Measurements from ENCODE around the gene ARHGAP15. TPM values are rescaled to one million over a fixed set of nuclear protein-coding genes. Genes with fewer than 3 reads are reported as not detected.

Gene ARHGAP15
- polyA plus RNA-seq, 1 donor from 2014 or later, result 0.30 TPM

DNA sequence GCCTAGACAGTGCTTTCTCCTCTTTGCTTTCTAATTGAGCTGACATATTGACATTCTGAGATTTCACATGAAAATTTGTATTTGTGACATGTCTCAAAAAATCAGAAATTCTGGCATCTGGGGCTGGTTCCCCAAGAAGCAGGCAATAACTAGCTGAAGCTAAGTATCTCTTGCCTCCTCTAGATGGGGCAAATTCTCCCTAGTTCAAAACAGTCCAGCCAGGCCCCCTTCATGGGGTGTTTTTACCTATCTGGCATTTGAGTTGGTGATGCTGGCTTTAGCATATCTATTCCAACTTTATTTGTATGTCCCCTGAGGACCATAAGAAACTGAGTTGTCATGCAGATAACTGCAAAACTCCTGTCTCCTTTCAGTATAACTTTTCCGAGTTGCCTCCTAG lies 39.9 kb downstream of the ARHGAP15 start:
- no peak overlapping the region for H2AFZ ChIP-seq (ENCODE audit: low read depth, low read length)
- H3K9me2 ChIP-seq (ENCODE audit: insufficient read depth, low read length), result no peaks in the 10 kb centered on the region
- H3K4me3 ChIP-seq (ENCODE audit: low read length), result no peak overlapping the region
- H3K79me2 ChIP-seq (replicated peaks; ENCODE audit: insufficient read depth, low read length), result no peaks in the 10 kb centered on the region
- no peak overlapping the region for H3K4me2 ChIP-seq (ENCODE audit: low read length)
- no peaks in the 10 kb centered on the region for H3K9me3 ChIP-seq (ENCODE audit: low read length)
- H4K20me1 ChIP-seq (ENCODE audit: insufficient read depth), result no peaks in the 10 kb centered on the region
- H3K9ac ChIP-seq (ENCODE audit: low read length), result no peak overlapping the region
- no peaks in the 10 kb centered on the region for H3K36me3 ChIP-seq (ENCODE audit: insufficient read depth, low read length)
- peaks cover 4% of the 10 kb centered on the region for H3K27me3 ChIP-seq (ENCODE audit: insufficient read depth, low read depth, low read length)
- no peak overlapping the region for H3K27ac ChIP-seq (ENCODE audit: low read length)
- no peak for TF ChIP-seq EP300 (conservative IDR thresholded peaks at IDR 0.05; ENCODE audit: poor library complexity, severe bottlenecking)
- TF ChIP-seq EZH2 (IDR thresholded peaks at IDR 0.05; ENCODE audit: borderline replicate concordance, insufficient read depth, low read length, poor library complexity, severe bottlenecking), result no peak
- no peak for TF ChIP-seq POLR2AphosphoS5 (IDR thresholded peaks at IDR 0.05)
- no peak for TF ChIP-seq MXI1 (conservative IDR thresholded peaks at IDR 0.05; ENCODE audit: poor library complexity, severe bottlenecking)
- TF ChIP-seq TAF1 (IDR thresholded peaks at IDR 0.05; ENCODE audit: low read depth), result no peak
- TF ChIP-seq, protein P1, sequence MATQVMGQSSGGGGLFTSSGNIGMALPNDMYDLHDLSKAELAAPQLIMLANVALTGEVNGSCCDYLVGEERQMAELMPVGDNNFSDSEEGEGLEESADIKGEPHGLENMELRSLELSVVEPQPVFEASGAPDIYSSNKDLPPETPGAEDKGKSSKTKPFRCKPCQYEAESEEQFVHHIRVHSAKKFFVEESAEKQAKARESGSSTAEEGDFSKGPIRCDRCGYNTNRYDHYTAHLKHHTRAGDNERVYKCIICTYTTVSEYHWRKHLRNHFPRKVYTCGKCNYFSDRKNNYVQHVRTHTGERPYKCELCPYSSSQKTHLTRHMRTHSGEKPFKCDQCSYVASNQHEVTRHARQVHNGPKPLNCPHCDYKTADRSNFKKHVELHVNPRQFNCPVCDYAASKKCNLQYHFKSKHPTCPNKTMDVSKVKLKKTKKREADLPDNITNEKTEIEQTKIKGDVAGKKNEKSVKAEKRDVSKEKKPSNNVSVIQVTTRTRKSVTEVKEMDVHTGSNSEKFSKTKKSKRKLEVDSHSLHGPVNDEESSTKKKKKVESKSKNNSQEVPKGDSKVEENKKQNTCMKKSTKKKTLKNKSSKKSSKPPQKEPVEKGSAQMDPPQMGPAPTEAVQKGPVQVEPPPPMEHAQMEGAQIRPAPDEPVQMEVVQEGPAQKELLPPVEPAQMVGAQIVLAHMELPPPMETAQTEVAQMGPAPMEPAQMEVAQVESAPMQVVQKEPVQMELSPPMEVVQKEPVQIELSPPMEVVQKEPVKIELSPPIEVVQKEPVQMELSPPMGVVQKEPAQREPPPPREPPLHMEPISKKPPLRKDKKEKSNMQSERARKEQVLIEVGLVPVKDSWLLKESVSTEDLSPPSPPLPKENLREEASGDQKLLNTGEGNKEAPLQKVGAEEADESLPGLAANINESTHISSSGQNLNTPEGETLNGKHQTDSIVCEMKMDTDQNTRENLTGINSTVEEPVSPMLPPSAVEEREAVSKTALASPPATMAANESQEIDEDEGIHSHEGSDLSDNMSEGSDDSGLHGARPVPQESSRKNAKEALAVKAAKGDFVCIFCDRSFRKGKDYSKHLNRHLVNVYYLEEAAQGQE (IDR thresholded peaks at IDR 0.05; ENCODE audit: borderline replicate concordance), result no peak
- H3F3A ChIP-seq (ENCODE audit: insufficient read depth, low read length, poor library complexity, severe bottlenecking), result no peaks in the 10 kb centered on the region

DNA sequence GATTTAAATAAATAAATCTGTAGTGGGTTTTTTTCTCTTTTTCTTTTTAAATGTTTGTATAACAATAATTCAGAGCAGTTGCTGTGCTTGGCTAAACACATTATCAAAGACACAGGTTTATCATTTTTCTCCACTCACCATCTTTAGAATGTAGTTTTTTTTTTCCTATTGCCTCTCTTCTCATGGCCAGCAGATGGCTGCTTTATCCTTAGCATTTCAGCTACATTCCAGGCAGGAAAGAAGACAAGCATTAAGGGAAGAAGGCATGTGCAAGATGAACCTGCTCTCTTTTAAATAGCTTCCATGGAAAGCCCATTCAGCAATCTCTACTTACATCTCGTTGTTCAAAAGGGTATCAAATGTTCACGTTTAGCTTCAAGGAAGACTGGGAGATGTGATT lies 42.6 kb downstream of the ARHGAP15 start:
- H3K4me2 ChIP-seq (ENCODE audit: low read length), result no peak overlapping the region
- H3K36me3 ChIP-seq (ENCODE audit: insufficient read depth, low read length), result no peaks in the 10 kb centered on the region
- no peaks in the 10 kb centered on the region for H3K27me3 ChIP-seq (ENCODE audit: insufficient read depth, low read depth, low read length)
- TF ChIP-seq RAD21 (conservative IDR thresholded peaks at IDR 0.05) (peak; percentile 66), POLR2AphosphoS5 (IDR thresholded peaks at IDR 0.05) (no peak), EP300 (conservative IDR thresholded peaks at IDR 0.05; ENCODE audit: poor library complexity, severe bottlenecking) (no peak), TAF1 (IDR thresholded peaks at IDR 0.05; ENCODE audit: low read depth) (no peak), SMC3 (conservative IDR thresholded peaks at IDR 0.05; ENCODE audit: poor library complexity) (peak; percentile 71), EZH2 (IDR thresholded peaks at IDR 0.05; ENCODE audit: borderline replicate concordance, insufficient read depth, low read length, poor library complexity, severe bottlenecking) (no peak), MXI1 (conservative IDR thresholded peaks at IDR 0.05; ENCODE audit: poor library complexity, severe bottlenecking) (no peak)
- TF ChIP-seq, protein P2, sequence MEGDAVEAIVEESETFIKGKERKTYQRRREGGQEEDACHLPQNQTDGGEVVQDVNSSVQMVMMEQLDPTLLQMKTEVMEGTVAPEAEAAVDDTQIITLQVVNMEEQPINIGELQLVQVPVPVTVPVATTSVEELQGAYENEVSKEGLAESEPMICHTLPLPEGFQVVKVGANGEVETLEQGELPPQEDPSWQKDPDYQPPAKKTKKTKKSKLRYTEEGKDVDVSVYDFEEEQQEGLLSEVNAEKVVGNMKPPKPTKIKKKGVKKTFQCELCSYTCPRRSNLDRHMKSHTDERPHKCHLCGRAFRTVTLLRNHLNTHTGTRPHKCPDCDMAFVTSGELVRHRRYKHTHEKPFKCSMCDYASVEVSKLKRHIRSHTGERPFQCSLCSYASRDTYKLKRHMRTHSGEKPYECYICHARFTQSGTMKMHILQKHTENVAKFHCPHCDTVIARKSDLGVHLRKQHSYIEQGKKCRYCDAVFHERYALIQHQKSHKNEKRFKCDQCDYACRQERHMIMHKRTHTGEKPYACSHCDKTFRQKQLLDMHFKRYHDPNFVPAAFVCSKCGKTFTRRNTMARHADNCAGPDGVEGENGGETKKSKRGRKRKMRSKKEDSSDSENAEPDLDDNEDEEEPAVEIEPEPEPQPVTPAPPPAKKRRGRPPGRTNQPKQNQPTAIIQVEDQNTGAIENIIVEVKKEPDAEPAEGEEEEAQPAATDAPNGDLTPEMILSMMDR (IDR thresholded peaks at IDR 0.05; ENCODE audit: poor library complexity, severe bottlenecking), result peak; percentile 64
- TF ChIP-seq, protein P1 (IDR thresholded peaks at IDR 0.05; ENCODE audit: borderline replicate concordance), result no peak
- no peak overlapping the region for H3K4me3 ChIP-seq (ENCODE audit: low read length)
- no peaks in the 10 kb centered on the region for H3F3A ChIP-seq (ENCODE audit: insufficient read depth, low read length, poor library complexity, severe bottlenecking)
- no peak overlapping the region for H3K27ac ChIP-seq (ENCODE audit: low read length)
- H3K9ac ChIP-seq (ENCODE audit: low read length), result no peak overlapping the region
- H2AFZ ChIP-seq (ENCODE audit: low read depth, low read length), result no peak overlapping the region
- no peaks in the 10 kb centered on the region for H3K79me2 ChIP-seq (replicated peaks; ENCODE audit: insufficient read depth, low read length)
- no peaks in the 10 kb centered on the region for H4K20me1 ChIP-seq (ENCODE audit: insufficient read depth)
- H3K9me2 ChIP-seq (ENCODE audit: insufficient read depth, low read length), result no peaks in the 10 kb centered on the region
- H3K9me3 ChIP-seq (ENCODE audit: low read length), result no peaks in the 10 kb centered on the region
